Measurements from ENCODE around the gene TGIF1. TPM values are rescaled to one million over a fixed set of nuclear protein-coding genes. Genes with fewer than 3 reads are reported as not detected.
A peak's percentile ranks its signal among the peaks of the same experiment; 100 is the strongest.

Gene TGIF1
- total RNA-seq, 1 donor from 2014 or later, result 45.8 TPM

DNA sequence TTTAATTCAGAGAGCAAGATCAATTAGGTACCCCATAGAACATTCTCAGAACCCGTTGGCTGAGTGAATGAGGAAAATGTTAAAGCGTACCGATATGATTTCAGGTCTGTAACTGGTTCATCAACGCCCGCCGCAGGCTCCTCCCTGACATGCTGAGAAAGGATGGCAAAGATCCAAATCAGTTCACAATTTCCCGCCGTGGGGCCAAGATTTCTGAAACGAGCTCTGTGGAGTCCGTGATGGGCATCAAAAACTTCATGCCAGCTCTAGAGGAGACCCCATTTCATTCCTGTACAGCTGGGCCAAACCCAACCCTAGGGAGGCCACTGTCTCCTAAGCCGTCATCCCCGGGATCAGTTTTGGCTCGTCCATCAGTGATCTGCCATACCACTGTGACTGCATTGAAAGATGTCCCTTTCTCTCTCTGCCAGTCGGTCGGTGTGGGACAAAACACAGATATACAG is 7.3 kb downstream of the TGIF1 start:
- ATAC-seq (no peak), DNase-seq (no peak)
- H3K27ac ChIP-seq, result peak overlapping the region; percentile 99

GRCh38 chr18:3458378-3458777 is 8.4 kb downstream of the TGIF1 start:
- DNase-seq (no peak), ATAC-seq (no peak)
- Histone ChIP-seq H3K9me3 (peaks cover 4% of the 10 kb centered on the region), H3K36me3 (peaks cover 32% of the 10 kb centered on the region), H3K4me1 (peaks cover 45% of the 10 kb centered on the region), H3K27me3 (ENCODE audit: low read depth) (no peaks in the 10 kb centered on the region), H3K27ac (peak overlapping the region; percentile 15), H3K4me3 (no peak overlapping the region)
- no peak for TF ChIP-seq CTCF (IDR thresholded peaks at IDR 0.05)
- intact Hi-C loops (cut with DNase I), result loop anchor here (10.0 kb wide), 2 partner anchors 126 to 174 kb away; no protein-coding TSS in a partner anchor

More for the DNA sequence above, 7.3 kb downstream of the TGIF1 start:
- Histone ChIP-seq H3K4me3 (no peak overlapping the region), H3K9me3 (peaks cover 4% of the 10 kb centered on the region), H3K4me1 (peaks cover 55% of the 10 kb centered on the region), H3K27me3 (ENCODE audit: low read depth) (no peaks in the 10 kb centered on the region), H3K36me3 (peaks cover 32% of the 10 kb centered on the region)
- intact Hi-C loops (cut with DNase I), result loop anchor here (10.0 kb wide), 2 partner anchors 128 to 172 kb away; no protein-coding TSS in a partner anchor
- TF ChIP-seq CTCF (IDR thresholded peaks at IDR 0.05), result no peak

DNA sequence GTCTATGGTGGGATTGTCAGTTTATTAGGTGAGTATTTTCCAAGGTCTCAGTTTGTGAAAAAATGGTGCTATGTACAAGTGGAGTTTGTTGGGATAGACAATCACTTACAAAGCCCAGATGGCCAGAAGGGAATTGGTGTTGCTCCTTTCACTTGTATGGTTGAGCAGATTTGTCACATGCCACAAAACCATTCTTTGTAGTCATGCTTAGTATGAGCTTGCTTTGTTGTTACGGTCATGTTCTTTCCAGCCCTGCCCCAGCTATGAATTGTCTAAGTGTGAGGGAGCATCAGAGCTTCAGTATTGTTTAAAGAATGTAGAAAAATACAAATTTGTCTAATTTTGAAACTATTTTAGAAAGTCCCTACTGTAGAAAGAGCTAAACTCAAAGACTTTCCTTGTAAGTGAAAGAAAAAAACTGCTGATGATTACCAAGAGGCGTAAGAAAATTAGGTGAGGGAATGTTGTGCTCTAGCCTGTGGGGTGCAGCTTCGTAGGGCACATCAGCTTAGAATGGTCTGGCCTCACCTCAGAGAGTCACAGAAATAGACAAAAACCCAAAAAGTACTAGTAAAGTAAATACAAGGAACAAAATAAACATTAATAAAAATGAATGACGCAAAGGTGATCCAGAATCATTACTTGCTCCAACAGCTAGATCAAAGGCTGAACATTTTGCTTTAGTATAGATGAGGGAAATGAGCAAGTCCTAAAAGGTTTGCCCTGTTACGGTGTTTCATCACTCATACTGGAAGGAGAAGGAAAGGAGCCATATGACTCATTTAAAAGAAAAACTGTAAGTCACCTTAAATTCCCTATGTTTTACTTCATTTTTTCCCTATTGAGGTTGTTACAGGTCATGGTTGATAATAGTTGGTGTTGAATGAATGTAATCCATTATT is 9.2 kb downstream of the TGIF1 start:
- TF ChIP-seq CTCF (IDR thresholded peaks at IDR 0.05), result no peak
- Histone ChIP-seq H3K27me3 (ENCODE audit: low read depth) (no peaks in the 10 kb centered on the region), H3K4me3 (no peak overlapping the region), H3K4me1 (peaks cover 44% of the 10 kb centered on the region), H3K36me3 (peaks cover 32% of the 10 kb centered on the region), H3K9me3 (peaks cover 4% of the 10 kb centered on the region), H3K27ac (peak overlapping the region; percentile 15)
- intact Hi-C loops (cut with DNase I), result loop anchor here (10.0 kb wide), 2 partner anchors 126 to 174 kb away; no protein-coding TSS in a partner anchor
- DNase-seq, result no peak
- ATAC-seq, result peak in 1 of 2 donors; percentile 44

DNA sequence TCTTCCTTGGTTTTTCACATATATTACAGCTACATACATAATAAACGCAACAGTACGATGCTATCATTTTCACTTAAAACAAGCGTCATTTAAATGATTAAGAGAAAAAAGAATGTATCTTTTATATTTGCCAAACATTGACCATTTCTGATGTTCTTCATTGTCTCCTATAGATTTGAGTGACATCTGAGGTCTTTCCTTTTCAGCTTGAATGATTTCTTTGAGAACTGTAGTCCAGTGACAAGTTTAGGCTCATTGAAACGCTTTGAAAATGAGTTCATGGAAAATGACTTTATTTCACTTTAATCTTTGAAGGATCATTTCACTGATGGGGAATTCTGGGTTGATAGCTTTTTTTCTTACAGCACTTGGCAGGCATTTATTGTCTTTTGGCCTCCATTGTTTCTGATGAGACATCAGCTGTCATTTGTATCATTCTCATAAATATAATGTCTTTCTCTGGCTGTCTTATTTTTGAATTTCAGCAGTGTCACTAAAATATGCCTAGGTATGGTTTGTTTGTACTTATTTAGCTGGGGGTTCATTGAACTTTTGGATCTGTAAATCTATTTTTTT is 10.9 kb downstream of the TGIF1 start:
- peaks cover 4% of the 10 kb centered on the region for H3K9me3 ChIP-seq

More for the DNA sequence above, 10.9 kb downstream of the TGIF1 start:
- ATAC-seq (no peak), DNase-seq (no peak)
- no peak for TF ChIP-seq CTCF (IDR thresholded peaks at IDR 0.05)
- Histone ChIP-seq H3K27me3 (ENCODE audit: low read depth) (no peaks in the 10 kb centered on the region), H3K27ac (no peak overlapping the region), H3K4me1 (peaks cover 32% of the 10 kb centered on the region), H3K36me3 (peaks cover 32% of the 10 kb centered on the region), H3K4me3 (no peak overlapping the region)
- intact Hi-C loops (cut with DNase I), result no loop called here
